Neural cell (in vitro differentiated cells): ENCODE data around the gene OXCT1.
"Not testable (repeated sequence)": the region's sequence is repeated elsewhere in the genome, so short reads cannot be mapped to it uniquely, and the experiment has no call there.

Source experiments
- CTCF ChIP-seq: fragments of 450-650 bp; IDR thresholded peaks from 2 replicates; pipeline ENCODE4 v1.5.1; 2014; ENCODE audit warnings: antibody characterized with exemption, mild to moderate bottlenecking, moderate library complexity; ENCODE audit not compliant: poor library complexity, severe bottlenecking
- EP300 ChIP-seq: fragments of 450-650 bp; conservative IDR thresholded peaks from 2 replicates; pipeline ENCODE4 v1.6.1; 2014; ENCODE audit warnings: antibody characterized with exemption, mild to moderate bottlenecking, moderate library complexity; ENCODE audit not compliant: poor library complexity, severe bottlenecking
- EZH2 ChIP-seq: fragments of 200-600, 300-800 bp; shearing (Covaris generic), sonication (generic); IDR thresholded peaks from 2 replicates; pipeline ENCODE4 v1.6.1; 2014; ENCODE audit warnings: antibody characterized with exemption, low read length, borderline replicate concordance, mild to moderate bottlenecking; ENCODE audit not compliant: insufficient read depth, poor library complexity, severe bottlenecking
- MXI1 ChIP-seq: fragments of 450-650 bp; conservative IDR thresholded peaks from 2 replicates; pipeline ENCODE4 v1.6.1; 2014; ENCODE audit warnings: antibody characterized with exemption, mild to moderate bottlenecking; ENCODE audit not compliant: poor library complexity, severe bottlenecking
- POLR2AphosphoS5 ChIP-seq: IDR thresholded peaks from 2 replicates; pipeline ENCODE4 v1.6.1; 2012
- RAD21 ChIP-seq: fragments of 450-650 bp; conservative IDR thresholded peaks from 2 replicates; pipeline ENCODE4 v1.6.1; 2014; ENCODE audit warnings: antibody characterized with exemption, mild to moderate bottlenecking, moderate library complexity
- REST ChIP-seq: IDR thresholded peaks from 2 replicates; pipeline ENCODE4 v1.6.1; 2012; ENCODE audit warnings: borderline replicate concordance

DNA sequence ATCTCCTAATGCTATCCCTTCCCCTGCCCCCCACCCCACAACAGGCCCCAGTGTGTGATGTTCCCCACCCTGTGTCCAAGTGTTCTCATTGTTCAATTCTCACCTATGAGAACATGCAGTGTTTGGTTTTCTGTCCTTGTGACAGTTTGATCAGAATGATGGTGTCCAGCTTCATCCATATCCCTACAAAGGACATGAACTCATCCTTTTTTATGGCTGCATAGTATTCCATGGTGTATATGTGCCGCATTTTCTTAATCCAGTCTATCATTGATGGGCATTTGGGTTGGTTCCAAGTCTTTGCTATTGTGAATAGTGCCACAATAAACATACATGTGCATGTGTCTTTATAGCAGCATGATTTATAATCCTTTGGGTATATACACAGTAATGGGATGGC, 127.6 kb downstream of the OXCT1 start:
- not testable (repeated sequence) for TF ChIP-seq CTCF, POLR2AphosphoS5, REST, MXI1, RAD21, EZH2, EP300
